Endothelial cell of umbilical vein (primary cell): Measurements from ENCODE around the gene RTKN. TPM values are rescaled to one million over a fixed set of nuclear protein-coding genes. Genes with fewer than 3 reads are reported as not detected.

ENCODE experiments used
- BruUV-seq: library from RNA; stranded (reverse); fragments of 400-500 nt; replicated peaks from 2 replicates; lab custom pipeline; 2021; lab: Mats Ljungman, UMichigan
- CTCF ChIA-PET: fragments of 300-600, 350-600 bp; sonication (Branson Sonifier 250); formaldehyde crosslinking; loops from one replicate; lab custom pipeline; 2021; ENCODE audit warnings: antibody characterized with exemption, inconsistent platforms; lab: Charles Lee
- POLR2A ChIA-PET: fragments of 300-600, 350-600 bp; sonication (Branson Sonifier 250); formaldehyde crosslinking; loops from one replicate; lab custom pipeline; 2021; ENCODE audit warnings: antibody characterized with exemption, inconsistent platforms; lab: Charles Lee
- DNase-seq: peaks from one replicate; pipeline ENCODE4 v3.0.0-alpha.2; 2011; ENCODE audit warnings: low read depth, low spot score
- FAIRE-seq: peaks from 2 replicates; lab custom pipeline; 2011; peaks lifted over from hg19 to GRCh38; lab: Jason Lieb, UNC
- H2AFZ ChIP-seq: 2 replicates; pipeline ENCODE4 v1.6.0; 2012; ENCODE audit warnings: low read depth, low read length, control low read depth, inconsistent platforms
- H3K27ac ChIP-seq: 2 replicates; pipeline ENCODE4 v1.5.1; 2011; ENCODE audit warnings: low read depth, mild to moderate bottlenecking, control low read depth, low read length, moderate library complexity; ENCODE audit not compliant: insufficient read depth
- H3K27me3 ChIP-seq, 2 experiments: 2 replicates each; pipeline versions ENCODE4 v1.6.0 to v1.6.1; 2011; ENCODE audit warnings: low read length in 2 of 2, mixed read lengths in 1 of 2; ENCODE audit not compliant: control insufficient read depth in 2 of 2, insufficient read depth in 2 of 2
- H3K36me3 ChIP-seq, 2 experiments: 2 replicates in 1 of 2; 3 replicates in 1 of 2; pipeline ENCODE4 v1.5.1; 2011; ENCODE audit warnings: low read length in 2 of 2, mild to moderate bottlenecking in 1 of 2, moderate library complexity in 1 of 2; ENCODE audit not compliant: control insufficient read depth in 2 of 2, insufficient read depth in 2 of 2; ENCODE audit errors: extremely low read depth in 1 of 2
- H3K4me1 ChIP-seq: 3 replicates; pipeline ENCODE4 v1.5.1; 2011; ENCODE audit warnings: mild to moderate bottlenecking, low read length; ENCODE audit not compliant: control insufficient read depth, insufficient read depth; ENCODE audit errors: extremely low read depth
- H3K4me2 ChIP-seq: 2 replicates; pipeline ENCODE4 v1.6.1; 2011; ENCODE audit warnings: low read length, control low read depth, mixed read lengths; ENCODE audit not compliant: insufficient read depth
- H3K4me3 ChIP-seq, 3 experiments: fragments of 200-600 bp in 1 of 3; sonication (generic), shearing (Covaris generic) in 1 of 3; replicated peaks in 1 of 3; 2 replicates each; pipeline ENCODE4 v1.5.1; 2011 to 2016; ENCODE audit warnings: control low read depth in 3 of 3, low read length in 3 of 3, mild to moderate bottlenecking in 2 of 3, inconsistent platforms in 1 of 3, low read depth in 1 of 3, moderate library complexity in 1 of 3; ENCODE audit not compliant: insufficient read depth in 1 of 3
- H3K79me2 ChIP-seq: 2 replicates; pipeline ENCODE4 v1.6.0; 2012; ENCODE audit warnings: low read length, inconsistent platforms; ENCODE audit not compliant: control insufficient read depth, insufficient read depth
- H3K9ac ChIP-seq: replicated peaks from 2 replicates; pipeline ENCODE3; 2011; ENCODE audit warnings: low read length, control low read depth; ENCODE audit not compliant: insufficient read depth; ENCODE audit errors: extremely low read depth
- H3K9me1 ChIP-seq: replicated peaks from 3 replicates; pipeline ENCODE4 v1.6.0; 2011; ENCODE audit warnings: mild to moderate bottlenecking, low read length; ENCODE audit not compliant: control insufficient read depth, insufficient read depth; ENCODE audit errors: extremely low read depth
- H3K9me3 ChIP-seq: replicated peaks from 2 replicates; pipeline ENCODE4 v1.5.1; 2012; ENCODE audit warnings: low read length, inconsistent platforms; ENCODE audit not compliant: control insufficient read depth, insufficient read depth
- H4K20me1 ChIP-seq: replicated peaks from 2 replicates; pipeline ENCODE3; 2011; ENCODE audit warnings: mild to moderate bottlenecking, low read length; ENCODE audit not compliant: control insufficient read depth, insufficient read depth; ENCODE audit errors: extremely low read depth
- CTCF ChIP-seq, 2 donors: IDR thresholded peaks; 1 replicate in 1 of 2; 2 replicates in 1 of 2; pipeline ENCODE4 v1.5.1; 2011; ENCODE audit warnings: low read length in 2 of 2, mild to moderate bottlenecking in 2 of 2, moderate library complexity in 2 of 2, control low read depth in 1 of 2, inconsistent platforms in 1 of 2, low read depth in 1 of 2; ENCODE audit not compliant: insufficient read depth in 1 of 2; ENCODE audit errors: extremely low read depth in 1 of 2
- EZH2 ChIP-seq: IDR thresholded peaks from 2 replicates; pipeline ENCODE4 v1.6.1; 2012; ENCODE audit warnings: borderline replicate concordance, low read depth, mild to moderate bottlenecking, moderate library complexity, low read length, inconsistent platforms; ENCODE audit not compliant: severe bottlenecking
- FOS ChIP-seq: IDR thresholded peaks from 2 replicates; pipeline ENCODE4 v1.6.1; 2011; ENCODE audit warnings: mild to moderate bottlenecking, low read length, moderate library complexity, borderline replicate concordance; ENCODE audit not compliant: insufficient read depth
- GATA2 ChIP-seq: IDR thresholded peaks from 2 replicates; pipeline ENCODE4 v1.7.0; 2011; ENCODE audit warnings: low read depth, mild to moderate bottlenecking, moderate library complexity, mixed read lengths, low read length; ENCODE audit not compliant: insufficient read length, insufficient read depth
- JUN ChIP-seq: IDR thresholded peaks from 2 replicates; pipeline ENCODE4 v1.6.1; 2011; ENCODE audit warnings: borderline replicate concordance, low read depth; ENCODE audit not compliant: insufficient read length, insufficient read depth
- MYC ChIP-seq: IDR thresholded peaks from one replicate; pipeline ENCODE4 v1.6.1; 2011; ENCODE audit warnings: mild to moderate bottlenecking, low read depth, low read length
- POLR2A ChIP-seq: IDR thresholded peaks from 2 replicates; pipeline ENCODE4 v1.6.1; 2012; ENCODE audit warnings: low read depth, mild to moderate bottlenecking, control low read depth, low read length
- POLR2AphosphoS5 ChIP-seq: IDR thresholded peaks from 2 replicates; pipeline ENCODE4 v1.6.1; 2012; ENCODE audit warnings: low read depth, mild to moderate bottlenecking, control low read depth, low read length, moderate library complexity; ENCODE audit not compliant: insufficient read depth
- dilution Hi-C: fragments of 300-500 bp; cut with MboI; formaldehyde crosslinking; loops from one replicate; pipeline ENCODE4 v1.15.0; 2019; ENCODE audit warnings: low sequenced_read_pairs; ENCODE audit not compliant: extremely low pct_ligation_motif_present
- intact Hi-C: fragments of 100-400 bp; cut with micrococcal nuclease; formaldehyde crosslinking; loops from one replicate; pipeline ENCODE4 v1.10.0; 2022
- polyA plus RNA-seq, 4 experiments: library from polyadenylated mRNA; depleted of rRNA in 3 of 4; stranded (reverse) in 3 of 4; unstranded in 1 of 4; fragments of >200 nt; gene quantifications; 2 replicates each; pipeline versions ENCODE4 v1.2.1 to v1.2.3, GENCODE V29; 2011 to 2012; ENCODE audit warnings: missing spikeins in 1 of 4
- total RNA-seq: library from RNA; stranded (reverse); gene quantifications from 2 replicates; pipeline ENCODE4 v1.2.3, GENCODE V29; 2021
- TF ChIP-seq, protein P1 (sequence below): IDR thresholded peaks from 2 replicates; pipeline ENCODE4 v1.6.1; 2011; ENCODE audit not compliant: insufficient read depth, insufficient read length

RTKN gene
- total and polyA plus RNA-seq, 2 donors (not counting 3 experiments of a cell fraction or from before 2014, with no cell fraction given): 20.0 to 20.7 TPM

GRCh38 chr2:74423231-74424095, 18.3 kb downstream of the RTKN start:
- no peak overlapping the region for H2AFZ ChIP-seq
- H4K20me1 ChIP-seq: no peaks in the 10 kb centered on the region
- H3K4me2 ChIP-seq: no peak overlapping the region
- H3K4me1 ChIP-seq: peaks cover 9% of the 10 kb centered on the region
- H3K27ac ChIP-seq: no peak overlapping the region
- no peak for FAIRE-seq
- ChIA-PET CTCF (interaction anchor here (1.0 kb wide), 1 partner anchor 31 kb away, joined by 3 read pairs; no protein-coding TSS in a partner anchor), POLR2A (interaction anchor here (0.6 kb wide), 1 partner anchor 12 kb away, joined by 4 read pairs; no protein-coding TSS in a partner anchor)
- H3K79me2 ChIP-seq: no peaks in the 10 kb centered on the region
- H3K9me3 ChIP-seq: no peaks in the 10 kb centered on the region
- no TSS peak for BruUV-seq
- DNase-seq: no peak
- intact Hi-C loops (no loop called here), dilution Hi-C loops (no loop called here)
- H3K9ac ChIP-seq: no peak overlapping the region
- peaks cover 0 to 16% of the 10 kb centered on the region in 2 experiments for H3K36me3 ChIP-seq
- no peaks in the 10 kb centered on the region for H3K9me1 ChIP-seq
- TF ChIP-seq, protein P1, sequence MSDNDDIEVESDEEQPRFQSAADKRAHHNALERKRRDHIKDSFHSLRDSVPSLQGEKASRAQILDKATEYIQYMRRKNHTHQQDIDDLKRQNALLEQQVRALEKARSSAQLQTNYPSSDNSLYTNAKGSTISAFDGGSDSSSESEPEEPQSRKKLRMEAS: no peak
- TF ChIP-seq JUN (no peak), POLR2A (no peak), EZH2 (no peak), MYC (no peak), GATA2 (no peak), FOS (no peak), POLR2AphosphoS5 (no peak), CTCF (IDR thresholded peaks at IDR 0.05; ENCODE audit: extremely low read depth in 1 of 2, insufficient read depth in 1 of 2, low read depth in 1 of 2, low read length in 2 of 2) (no peak)
- H3K27me3 ChIP-seq: peaks cover 5 to 9% of the 10 kb centered on the region in 2 experiments
- H3K4me3 ChIP-seq: no peak overlapping the region
